ENCODE measurements around the gene COQ4. TPM values are rescaled to one million over a fixed set of nuclear protein-coding genes. Genes with fewer than 3 reads are reported as not detected.

The COQ4 gene
- total and polyA plus RNA-seq, 2 of the 8 experiments (the other 6 are each of a cell fraction or from before 2014, with no cell fraction given) = 32.3 to 58.8 TPM

- Histone ChIP-seq H4K91ac (replicated peaks; ENCODE audit: insufficient read length, low read length) (no peak within 1 kb of the TSS), H3K23me2 (ENCODE audit: low read depth, low read length) (peaks cover 5% of the 10 kb centered on the region; the same call in 1 of the 2 replicates), H3K4me2 (ENCODE audit: insufficient read depth in 1 of 2, low read depth in 2 of 2, low read length in 2 of 2) (peak within 1 kb of the TSS; percentile 55 to 95), H4K20me1 (replicated peaks in 1 of 2; ENCODE audit: control insufficient read depth in 1 of 2, insufficient read depth in 2 of 2, low read length in 2 of 2) (peaks cover 0 to 2% of the 10 kb centered on the region in 2 experiments), H3K56ac (replicated peaks; ENCODE audit: insufficient read length, low read depth, low read length) (no peak within 1 kb of the TSS), H3K18ac (ENCODE audit: extremely low read depth, low read length) (peak within 1 kb of the TSS; percentile 29; the same call in 1 of the 2 replicates), H3K4me3 (ENCODE audit: extremely low read depth in 1 of 4, insufficient read depth in 2 of 4, low read depth in 3 of 4, low read length in 4 of 4) (peak within 1 kb of the TSS; percentile 60 to 90 (median 77)), H2BK20ac (ENCODE audit: low read length) (no peak within 1 kb of the TSS), H2BK120ac (replicated peaks; ENCODE audit: low read depth, low read length) (no peak within 1 kb of the TSS), H3K27ac (ENCODE audit: low read depth, low read length) (no peak within 1 kb of the TSS; the same call in 1 of the 2 replicates), H3K4me1 (replicated peaks in 1 of 4; ENCODE audit: control insufficient read depth in 3 of 4, insufficient read depth in 4 of 4, low read length in 3 of 4) (peaks cover 0 to 2% (median 0%) of the 10 kb centered on the region in 4 experiments; a peak in 2 of 7 replicates), H2AK5ac (ENCODE audit: low read depth, low read length) (no peak within 1 kb of the TSS), H2AFZ (ENCODE audit: low read length) (peak within 1 kb of the TSS; percentile 72; the same call in 1 of the 2 replicates), H3K9me3 (ENCODE audit: insufficient read depth in 2 of 2, low read depth in 1 of 2, low read length in 1 of 2) (no peaks in the 10 kb centered on the region), H3K79me1 (ENCODE audit: low read depth, low read length) (no peaks in the 10 kb centered on the region), H2BK15ac (ENCODE audit: low read length) (no peak within 1 kb of the TSS), H3K36me3 (ENCODE audit: control insufficient read depth in 2 of 4, insufficient read depth in 4 of 4, low read length in 3 of 4) (no peaks in the 10 kb centered on the region; a peak in 1 of 8 replicates), H3K14ac (ENCODE audit: insufficient read length) (no peak within 1 kb of the TSS), H3K23ac (ENCODE audit: insufficient read length) (no peak within 1 kb of the TSS), H4K5ac (ENCODE audit: insufficient read length, low read depth, low read length) (no peak within 1 kb of the TSS), H4K8ac (ENCODE audit: extremely low read depth, insufficient read depth, low read length) (peak within 1 kb of the TSS; percentile 91), H2BK12ac (ENCODE audit: low read depth, low read length) (no peak within 1 kb of the TSS), H3K9ac (replicated peaks in 1 of 4; ENCODE audit: extremely low read depth in 1 of 4, low read depth in 3 of 4, low read length in 3 of 4) (peak within 1 kb of the TSS in 3 of 4 experiments; percentile 22 to 39 (median 26); a peak in 4 of 7 replicates), H3K79me2 (ENCODE audit: control insufficient read depth in 1 of 2, insufficient read depth in 2 of 2, low read length in 2 of 2) (no peaks in the 10 kb centered on the region), H3K27me3 (replicated peaks in 1 of 4; ENCODE audit: control insufficient read depth in 3 of 4, extremely low read depth in 1 of 4, insufficient read depth in 3 of 4, low read length in 3 of 4) (no peaks in the 10 kb centered on the region; a peak in 1 of 7 replicates), H2BK5ac (ENCODE audit: low read depth, low read length) (no peak within 1 kb of the TSS), H3K4ac (replicated peaks; ENCODE audit: insufficient read length, low read depth, low read length) (no peak within 1 kb of the TSS)
- POLR2A ChIA-PET (ENCODE audit: partially characterized antibody) = interaction anchor here (0.7 to 1.5 kb wide), 8 partner anchors 9 to 349 kb away, joined by 3 to 6 read pairs (median 4); partner anchors contain the start of gene SET
- CTCF ChIA-PET (ENCODE audit: partially characterized antibody) = interaction anchor here (0.6 to 1.5 kb wide), 5 partner anchors 13 to 223 kb away, joined by 3 to 4 read pairs (median 3); no protein-coding TSS in a partner anchor
- WGBS, 2 experiments (ENCODE audit: extremely low coverage in 1 of 2, insufficient coverage in 1 of 2, insufficient read length in 1 of 2, insufficient replicate concordance in 2 of 2, low coverage in 1 of 2, low lambda C conversion rate in 2 of 2, missing lambda C conversion rate in 1 of 2) = 9% methylated on average over 39 of the region's 75 CpGs; no CpG with 5 or more reads in 1 of the 2 experiments
- peak; percentile 89 to 97 for DNase-seq (ENCODE audit: low read depth in 1 of 2, low spot score in 2 of 2)
- no peak for FAIRE-seq
- no peak; the same call in 1 of the 2 replicates for TF ChIP-seq SUZ12 (IDR thresholded peaks at IDR 0.05; ENCODE audit: low read length)
- TF ChIP-seq CHD2 (IDR thresholded peaks at IDR 0.05; ENCODE audit: low read length) = peak; percentile 16; the same call in 1 of the 2 replicates
- TF ChIP-seq POLR2A (IDR thresholded peaks at IDR 0.05; ENCODE audit: control extremely low read depth in 1 of 2, low read depth in 2 of 2, low read length in 2 of 2) = peak in 1 of 2 experiments; percentile 75; a peak in 2 of 3 replicates
- no peak for TF ChIP-seq MAFK (IDR thresholded peaks at IDR 0.05; ENCODE audit: low read depth, low read length)
- peak; percentile 42 for TF ChIP-seq PHF8 (conservative IDR thresholded peaks at IDR 0.05; ENCODE audit: low read depth, low read length)
- TF ChIP-seq, protein P1, sequence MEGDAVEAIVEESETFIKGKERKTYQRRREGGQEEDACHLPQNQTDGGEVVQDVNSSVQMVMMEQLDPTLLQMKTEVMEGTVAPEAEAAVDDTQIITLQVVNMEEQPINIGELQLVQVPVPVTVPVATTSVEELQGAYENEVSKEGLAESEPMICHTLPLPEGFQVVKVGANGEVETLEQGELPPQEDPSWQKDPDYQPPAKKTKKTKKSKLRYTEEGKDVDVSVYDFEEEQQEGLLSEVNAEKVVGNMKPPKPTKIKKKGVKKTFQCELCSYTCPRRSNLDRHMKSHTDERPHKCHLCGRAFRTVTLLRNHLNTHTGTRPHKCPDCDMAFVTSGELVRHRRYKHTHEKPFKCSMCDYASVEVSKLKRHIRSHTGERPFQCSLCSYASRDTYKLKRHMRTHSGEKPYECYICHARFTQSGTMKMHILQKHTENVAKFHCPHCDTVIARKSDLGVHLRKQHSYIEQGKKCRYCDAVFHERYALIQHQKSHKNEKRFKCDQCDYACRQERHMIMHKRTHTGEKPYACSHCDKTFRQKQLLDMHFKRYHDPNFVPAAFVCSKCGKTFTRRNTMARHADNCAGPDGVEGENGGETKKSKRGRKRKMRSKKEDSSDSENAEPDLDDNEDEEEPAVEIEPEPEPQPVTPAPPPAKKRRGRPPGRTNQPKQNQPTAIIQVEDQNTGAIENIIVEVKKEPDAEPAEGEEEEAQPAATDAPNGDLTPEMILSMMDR (IDR thresholded peaks at IDR 0.05; ENCODE audit: control extremely low read depth in 1 of 3, insufficient read depth in 1 of 3, low read depth in 1 of 3, low read length in 3 of 3) = no peak
- no peak; a peak in 1 of 3 replicates for TF ChIP-seq EP300 (IDR thresholded peaks at IDR 0.05; ENCODE audit: borderline replicate concordance in 1 of 2, low read depth in 2 of 2, low read length in 2 of 2)
These were observed 17.4 kb downstream of the COQ4 start, which contains the start of gene SLC27A4 for GRCh38 chr9:128339761-128340690. SLC27A4 (plus strand) TSS chr9:128340527; CDS start chr9:128343133, 2,606 bp downstream.
